Measurements from ENCODE around the gene HRG. TPM values are rescaled to one million over a fixed set of nuclear protein-coding genes. Genes with fewer than 3 reads are reported as not detected.
"Not testable (repeated sequence)": the region's sequence is repeated elsewhere in the genome, so short reads cannot be mapped to it uniquely, and the experiment has no call there.

Gene HRG
- total RNA-seq, 1 experiment from 2014 or later: 1.3 TPM

DNA sequence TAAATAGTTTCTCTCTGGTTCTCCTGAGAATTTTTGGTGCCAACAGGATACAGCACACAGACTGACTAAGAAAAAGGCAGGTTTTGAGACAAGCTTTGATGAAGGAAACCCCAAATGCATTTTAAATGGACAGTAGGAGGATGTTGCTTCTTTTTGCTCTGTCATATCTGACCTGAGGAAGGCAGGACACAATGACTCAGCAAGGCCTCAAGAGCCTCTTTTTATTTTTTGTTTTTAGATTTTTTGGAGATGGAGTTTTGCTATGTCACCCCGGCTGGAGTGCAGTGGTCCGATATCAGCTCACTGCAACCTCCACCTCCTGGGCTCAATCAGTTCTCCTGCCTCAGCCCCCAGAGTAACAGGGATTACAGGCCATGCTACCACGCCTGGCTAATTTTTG lies 34.5 kb downstream of the HRG start:
- Histone ChIP-seq H3K9me2 (ENCODE audit: insufficient read depth) (no peaks in the 10 kb centered on the region), H3K4me1 (replicated peaks; ENCODE audit: insufficient read depth) (0 out of 2 replicates have a peak, but pooled peaks cover 5% of the 10 kb centered on the region), H3K4me2 (no peak overlapping the region), H3F3A (ENCODE audit: insufficient read depth, low read depth) (no peaks in the 10 kb centered on the region), H3K79me2 (ENCODE audit: low read depth) (no peaks in the 10 kb centered on the region), H4K20me1 (ENCODE audit: insufficient read depth) (no peaks in the 10 kb centered on the region), H3K9me3 (ENCODE audit: insufficient read depth, low read depth) (no peaks in the 10 kb centered on the region), H3K36me3 (ENCODE audit: low read depth) (no peaks in the 10 kb centered on the region), H3K27me3 (ENCODE audit: insufficient read depth, low read depth) (no peaks in the 10 kb centered on the region), H3K4me3 (no peak overlapping the region), H2AFZ (peak overlapping the region; percentile 31; the same call in 1 of the 2 replicates), H3K27ac (no peak overlapping the region)
- intact Hi-C loops (cut with micrococcal nuclease; ENCODE audit: unreplicated experiment): no loop called here
- ChIA-PET CTCF (no interaction called here), POLR2A (ENCODE audit: unreplicated experiment) (no interaction called here)
- no peak for DNase-seq
- no TSS peak for BruUV-seq (replicated peaks)
- no peak for TF ChIP-seq EZH2 (IDR thresholded peaks at IDR 0.05; ENCODE audit: low read depth)
- TF ChIP-seq, protein P1, sequence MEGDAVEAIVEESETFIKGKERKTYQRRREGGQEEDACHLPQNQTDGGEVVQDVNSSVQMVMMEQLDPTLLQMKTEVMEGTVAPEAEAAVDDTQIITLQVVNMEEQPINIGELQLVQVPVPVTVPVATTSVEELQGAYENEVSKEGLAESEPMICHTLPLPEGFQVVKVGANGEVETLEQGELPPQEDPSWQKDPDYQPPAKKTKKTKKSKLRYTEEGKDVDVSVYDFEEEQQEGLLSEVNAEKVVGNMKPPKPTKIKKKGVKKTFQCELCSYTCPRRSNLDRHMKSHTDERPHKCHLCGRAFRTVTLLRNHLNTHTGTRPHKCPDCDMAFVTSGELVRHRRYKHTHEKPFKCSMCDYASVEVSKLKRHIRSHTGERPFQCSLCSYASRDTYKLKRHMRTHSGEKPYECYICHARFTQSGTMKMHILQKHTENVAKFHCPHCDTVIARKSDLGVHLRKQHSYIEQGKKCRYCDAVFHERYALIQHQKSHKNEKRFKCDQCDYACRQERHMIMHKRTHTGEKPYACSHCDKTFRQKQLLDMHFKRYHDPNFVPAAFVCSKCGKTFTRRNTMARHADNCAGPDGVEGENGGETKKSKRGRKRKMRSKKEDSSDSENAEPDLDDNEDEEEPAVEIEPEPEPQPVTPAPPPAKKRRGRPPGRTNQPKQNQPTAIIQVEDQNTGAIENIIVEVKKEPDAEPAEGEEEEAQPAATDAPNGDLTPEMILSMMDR (conservative IDR thresholded peaks at IDR 0.05): no peak

DNA sequence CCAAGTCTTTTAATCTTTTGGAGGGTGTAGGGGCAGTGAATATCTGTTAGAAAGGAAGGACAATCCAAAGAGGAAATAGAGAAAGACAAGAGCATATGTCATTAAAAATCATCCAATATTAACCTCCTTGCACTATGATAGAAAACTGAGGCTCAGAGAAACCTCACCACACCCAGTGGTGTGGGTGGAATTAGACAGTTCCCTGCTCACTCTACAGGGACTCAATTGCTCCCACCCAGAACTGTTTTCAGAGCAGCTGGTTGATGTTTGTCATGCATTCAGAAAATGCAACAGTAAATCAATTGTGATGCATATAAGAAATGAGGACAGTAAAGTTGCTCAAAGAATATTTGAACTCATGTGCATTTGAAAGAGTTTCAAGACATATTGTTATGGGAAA lies 36.6 kb downstream of the HRG start:
- POLR2A ChIA-PET (ENCODE audit: unreplicated experiment); H4K20me1 ChIP-seq (ENCODE audit: insufficient read depth); H3K27me3 ChIP-seq (ENCODE audit: insufficient read depth, low read depth); H3K9me2 ChIP-seq (ENCODE audit: insufficient read depth); H3K27ac ChIP-seq; H3K79me2 ChIP-seq (ENCODE audit: low read depth); CTCF ChIA-PET; H2AFZ ChIP-seq; H3K9me3 ChIP-seq (ENCODE audit: insufficient read depth, low read depth); H3K4me2 ChIP-seq; H3K4me1 ChIP-seq (replicated peaks; ENCODE audit: insufficient read depth); H3K4me3 ChIP-seq; intact Hi-C loops (cut with micrococcal nuclease; ENCODE audit: unreplicated experiment); H3F3A ChIP-seq (ENCODE audit: insufficient read depth, low read depth); BruUV-seq (replicated peaks); H3K36me3 ChIP-seq (ENCODE audit: low read depth); DNase-seq: not testable (repeated sequence)

DNA sequence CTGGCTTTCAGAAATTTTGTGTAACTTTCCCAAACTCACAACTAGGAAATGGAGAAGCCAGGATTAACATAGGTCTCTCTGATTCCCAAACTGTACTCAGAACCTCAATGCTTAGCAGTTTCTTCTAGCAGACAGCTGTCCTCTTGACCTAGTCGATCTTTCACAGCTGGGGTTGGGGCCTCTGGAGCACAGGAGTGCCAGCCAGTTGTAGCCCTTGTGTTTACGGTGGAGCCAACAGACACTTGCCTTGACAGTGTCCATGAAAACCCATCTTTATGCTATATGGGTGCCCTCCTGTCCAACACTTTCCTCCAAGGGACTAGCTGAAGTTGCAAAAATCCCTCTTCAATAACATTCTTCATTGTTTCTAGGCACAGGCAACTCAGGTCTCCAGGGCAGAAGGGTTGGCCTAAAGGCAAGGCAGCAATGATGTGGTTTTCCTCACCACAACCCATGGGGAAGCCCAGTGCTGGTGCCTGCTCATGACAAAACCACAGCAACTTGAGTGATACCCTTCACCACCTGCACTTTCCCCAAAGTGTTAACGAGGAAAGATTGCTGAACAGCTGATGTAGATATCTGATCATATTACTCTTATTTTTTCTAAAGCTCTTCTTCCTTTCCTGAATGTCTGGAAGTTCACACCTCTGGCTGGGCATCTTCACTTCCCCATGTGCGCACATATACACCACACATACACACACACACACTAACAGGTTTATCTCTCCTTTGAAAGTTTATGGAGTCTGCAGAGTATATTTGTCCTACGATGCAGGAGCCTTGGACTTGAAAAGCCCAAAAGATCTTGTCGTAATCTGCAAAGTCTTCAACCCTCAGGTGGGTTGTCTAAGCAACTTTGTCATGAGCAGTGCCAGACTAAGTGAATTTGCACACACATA lies 40.3 kb downstream of the HRG start:
- intact Hi-C loops (cut with micrococcal nuclease; ENCODE audit: unreplicated experiment): no loop called here
- no peaks in the 10 kb centered on the region for H3K9me3 ChIP-seq (ENCODE audit: insufficient read depth, low read depth)
- H3K27ac ChIP-seq: no peak overlapping the region
- no peaks in the 10 kb centered on the region for H3K9me2 ChIP-seq (ENCODE audit: insufficient read depth)
- no peak for DNase-seq
- BruUV-seq (replicated peaks): no TSS peak
- H2AFZ ChIP-seq: no peak overlapping the region
- H3K4me3 ChIP-seq: no peak overlapping the region
- H3K4me2 ChIP-seq: no peak overlapping the region
- H3K27me3 ChIP-seq (ENCODE audit: insufficient read depth, low read depth): no peaks in the 10 kb centered on the region
- POLR2A ChIA-PET (ENCODE audit: unreplicated experiment): interaction anchor here (0.5 kb wide), 1 partner anchor 34 kb away, joined by 6 read pairs; no protein-coding TSS in a partner anchor
- no peak for TF ChIP-seq EZH2 (IDR thresholded peaks at IDR 0.05; ENCODE audit: low read depth)
- TF ChIP-seq, protein P1 (conservative IDR thresholded peaks at IDR 0.05): no peak
- no peaks in the 10 kb centered on the region for H3K36me3 ChIP-seq (ENCODE audit: low read depth)
- H3K79me2 ChIP-seq (ENCODE audit: low read depth): no peaks in the 10 kb centered on the region
- H4K20me1 ChIP-seq (ENCODE audit: insufficient read depth): no peaks in the 10 kb centered on the region
- CTCF ChIA-PET: no interaction called here
- no peaks in the 10 kb centered on the region for H3K4me1 ChIP-seq (replicated peaks; ENCODE audit: insufficient read depth)
- H3F3A ChIP-seq (ENCODE audit: insufficient read depth, low read depth): no peaks in the 10 kb centered on the region

Data from PC-9 (cell line).